BJ (cell line): ENCODE data around the gene TUBGCP4. TPM values are rescaled to one million over a fixed set of nuclear protein-coding genes. Genes with fewer than 3 reads are reported as not detected.

Experiments
- CTCF ChIA-PET: fragments of 350-600 bp; formaldehyde crosslinking; extraction: SDS; loops from one replicate; lab custom pipeline; 2021; ENCODE audit warnings: antibody characterized with exemption, inconsistent platforms; lab: Yijun Ruan, JAX
- POLR2A ChIA-PET: fragments of 300-600 bp; sonication (Branson Sonifier 250); formaldehyde crosslinking; extraction: SDS; loops from one replicate; lab custom pipeline; 2021; ENCODE audit warnings: antibody characterized with exemption; lab: Charles Lee
- DNase-seq: peaks from one replicate; pipeline ENCODE4 v3.0.0-alpha.2; 2011; ENCODE audit warnings: low read depth
- H3K27me3 ChIP-seq: 2 replicates; pipeline ENCODE4 v1.6.0; 2011; ENCODE audit warnings: low read length; ENCODE audit not compliant: control insufficient read depth, insufficient read depth
- H3K36me3 ChIP-seq: 2 replicates; pipeline ENCODE4 v1.5.1; 2011; ENCODE audit warnings: low read length; ENCODE audit not compliant: control insufficient read depth, insufficient read depth
- H3K4me3 ChIP-seq: 2 replicates; pipeline ENCODE4 v1.5.1; 2011; ENCODE audit warnings: low read depth, mild to moderate bottlenecking, control low read depth, low read length
- polyA plus RNA-seq: library from polyadenylated mRNA; depleted of rRNA; stranded (reverse); fragments of >200 nt; gene quantifications from 2 replicates; pipeline ENCODE4 v1.2.3, GENCODE V29; 2011
- TF ChIP-seq, protein P1 (sequence below): IDR thresholded peaks from 2 replicates; pipeline ENCODE4 v1.5.1; 2011; ENCODE audit warnings: low read depth, mild to moderate bottlenecking, control low read depth, inconsistent platforms, low read length, moderate library complexity; ENCODE audit not compliant: insufficient read depth

The TUBGCP4 gene
- polyA plus RNA-seq, 1 experiment = 10.3 TPM

DNA sequence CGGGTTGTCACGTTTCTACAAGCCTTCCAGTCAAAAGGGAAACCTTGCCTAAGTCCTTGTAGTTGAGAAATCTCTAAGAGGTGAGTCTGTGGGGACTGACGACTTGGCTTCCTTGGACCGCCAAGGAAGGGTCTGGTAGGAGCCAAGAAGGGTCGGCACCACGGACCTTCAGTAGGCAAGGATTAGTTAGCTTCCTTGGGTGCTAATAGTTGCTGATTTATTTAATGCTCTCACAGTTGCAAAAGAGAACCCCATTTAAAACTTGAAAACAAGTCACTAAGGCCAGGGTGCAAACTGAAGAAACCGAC, 40.2 kb upstream of the TUBGCP4 start:
- ChIA-PET CTCF (no interaction called here), POLR2A (no interaction called here)
- no peaks in the 10 kb centered on the region for H3K27me3 ChIP-seq
- TF ChIP-seq, protein P1, sequence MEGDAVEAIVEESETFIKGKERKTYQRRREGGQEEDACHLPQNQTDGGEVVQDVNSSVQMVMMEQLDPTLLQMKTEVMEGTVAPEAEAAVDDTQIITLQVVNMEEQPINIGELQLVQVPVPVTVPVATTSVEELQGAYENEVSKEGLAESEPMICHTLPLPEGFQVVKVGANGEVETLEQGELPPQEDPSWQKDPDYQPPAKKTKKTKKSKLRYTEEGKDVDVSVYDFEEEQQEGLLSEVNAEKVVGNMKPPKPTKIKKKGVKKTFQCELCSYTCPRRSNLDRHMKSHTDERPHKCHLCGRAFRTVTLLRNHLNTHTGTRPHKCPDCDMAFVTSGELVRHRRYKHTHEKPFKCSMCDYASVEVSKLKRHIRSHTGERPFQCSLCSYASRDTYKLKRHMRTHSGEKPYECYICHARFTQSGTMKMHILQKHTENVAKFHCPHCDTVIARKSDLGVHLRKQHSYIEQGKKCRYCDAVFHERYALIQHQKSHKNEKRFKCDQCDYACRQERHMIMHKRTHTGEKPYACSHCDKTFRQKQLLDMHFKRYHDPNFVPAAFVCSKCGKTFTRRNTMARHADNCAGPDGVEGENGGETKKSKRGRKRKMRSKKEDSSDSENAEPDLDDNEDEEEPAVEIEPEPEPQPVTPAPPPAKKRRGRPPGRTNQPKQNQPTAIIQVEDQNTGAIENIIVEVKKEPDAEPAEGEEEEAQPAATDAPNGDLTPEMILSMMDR = no peak
- peak overlapping the region; percentile 71 for H3K4me3 ChIP-seq
- DNase-seq = no peak
- H3K36me3 ChIP-seq = no peaks in the 10 kb centered on the region

DNA sequence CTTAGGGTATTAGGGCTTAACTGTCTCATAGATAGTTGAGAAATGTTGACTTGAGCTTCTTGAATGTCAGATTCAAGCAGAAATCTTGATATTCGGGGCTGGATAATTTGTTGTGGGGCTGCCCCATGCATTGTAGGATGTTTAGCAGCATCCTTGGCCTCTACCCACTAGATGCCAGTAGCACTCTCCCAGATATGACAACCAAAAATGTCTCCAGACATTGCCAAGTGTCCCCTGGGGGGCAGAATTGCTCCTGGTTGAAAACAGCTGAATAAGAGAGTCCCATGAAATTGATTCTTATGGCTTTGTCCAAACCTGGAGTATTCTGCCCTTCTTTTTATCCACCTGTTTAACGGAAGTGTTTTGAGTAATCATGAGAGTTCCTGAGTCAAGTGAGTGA, 24.6 kb upstream of the TUBGCP4 start:
- CTCF ChIA-PET = no interaction called here
- DNase-seq = no peak
- no peaks in the 10 kb centered on the region; the same call in 1 of the 2 replicates for H3K36me3 ChIP-seq
- no peak overlapping the region for H3K4me3 ChIP-seq
- TF ChIP-seq, protein P1 = peak; percentile 6; the same call in 1 of the 2 replicates
- no peaks in the 10 kb centered on the region for H3K27me3 ChIP-seq
- POLR2A ChIA-PET = no interaction called here

DNA sequence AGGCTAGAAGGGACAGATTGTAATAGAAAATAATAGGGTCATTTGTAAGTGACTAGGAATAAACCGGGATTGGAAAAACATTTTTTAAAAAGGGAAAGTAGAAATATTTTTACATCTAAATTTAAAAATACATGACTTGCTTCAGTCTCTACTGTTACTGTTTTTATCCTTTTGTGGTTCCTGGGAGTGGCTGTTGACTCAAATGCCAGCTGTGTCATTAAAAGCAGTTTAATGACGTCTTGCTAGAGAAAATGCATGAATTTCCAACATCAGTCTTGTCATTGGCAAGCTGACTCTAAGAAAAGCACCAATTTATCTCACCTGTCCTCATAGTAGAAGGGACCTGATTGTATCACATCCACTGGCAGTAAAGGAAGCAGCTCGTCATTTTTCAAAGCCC, 23.8 kb upstream of the TUBGCP4 start:
- CTCF ChIA-PET = interaction anchor here (0.7 to 1.8 kb wide), 2 partner anchors 10 to 29 kb away, joined by 3 to 4 read pairs; no protein-coding TSS in a partner anchor

DNA sequence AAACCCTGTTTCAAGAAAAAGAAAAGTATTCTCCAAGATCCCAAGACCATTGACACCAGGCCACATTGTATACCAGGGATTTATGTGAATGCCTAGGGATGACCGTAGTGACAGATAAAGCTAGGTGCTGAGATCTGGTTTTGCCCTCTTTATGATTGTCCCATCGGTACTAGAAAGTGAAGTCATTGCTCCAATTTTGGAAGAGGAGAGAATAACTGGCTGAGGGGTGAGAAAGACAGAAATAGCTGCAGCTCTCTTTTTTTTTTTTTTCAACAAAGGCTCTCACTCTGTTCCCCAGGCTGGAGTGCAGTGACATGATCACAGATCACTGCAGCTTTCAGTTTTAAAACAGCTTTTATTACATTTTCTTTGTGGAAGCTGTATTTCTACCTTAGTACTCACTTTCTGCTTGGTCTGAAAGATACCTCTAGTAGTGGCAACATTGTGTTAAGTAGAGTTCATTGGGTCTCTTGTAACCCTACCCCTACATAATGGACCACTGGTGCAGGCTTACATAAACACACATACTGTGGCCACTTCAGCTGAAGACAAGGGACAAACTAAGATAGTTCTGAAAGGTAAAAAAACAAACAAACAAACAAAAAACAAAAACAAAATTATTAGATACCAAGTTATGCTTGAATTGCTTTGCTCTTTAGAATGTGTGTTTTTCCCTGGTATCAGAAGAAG, 18.1 kb upstream of the TUBGCP4 start:
- no peak for DNase-seq
- TF ChIP-seq, protein P1 = no peak
- H3K36me3 ChIP-seq = no peaks in the 10 kb centered on the region; the same call in 1 of the 2 replicates
- ChIA-PET CTCF (interaction anchor here (0.9 kb wide), 1 partner anchor 424 kb away, joined by 3 read pairs; the partner anchor contains the start of gene ELL3), POLR2A (no interaction called here)
- no peaks in the 10 kb centered on the region for H3K27me3 ChIP-seq
- no peak overlapping the region for H3K4me3 ChIP-seq

More for the DNA sequence above, 23.8 kb upstream of the TUBGCP4 start:
- TF ChIP-seq, protein P1 = no peak
- Histone ChIP-seq H3K27me3 (no peaks in the 10 kb centered on the region), H3K4me3 (no peak overlapping the region), H3K36me3 (no peaks in the 10 kb centered on the region; the same call in 1 of the 2 replicates)
- POLR2A ChIA-PET = no interaction called here
- no peak for DNase-seq

DNA sequence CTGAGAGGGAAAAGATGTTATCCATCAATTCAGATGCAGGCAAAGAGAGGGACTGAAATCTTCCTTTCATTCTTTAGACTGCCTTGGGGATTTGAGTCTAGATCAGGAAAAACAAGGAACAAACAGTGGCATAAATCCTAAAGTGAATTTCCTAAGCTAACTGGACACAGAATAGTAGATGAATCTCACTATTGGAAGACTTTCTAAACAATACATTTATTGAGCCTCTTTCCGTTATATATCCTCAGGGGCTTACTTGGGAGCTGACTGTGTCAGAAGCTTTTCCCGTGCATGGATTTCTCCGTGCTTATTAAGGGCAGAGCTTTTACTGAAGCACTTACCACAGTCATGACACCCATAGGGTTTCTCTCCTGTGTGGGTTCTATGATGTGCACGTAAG, 10.1 kb upstream of the TUBGCP4 start:
- ChIA-PET CTCF (interaction anchor here (1.0 kb wide), 1 partner anchor 16 kb away, joined by 6 read pairs; no protein-coding TSS in a partner anchor), POLR2A (no interaction called here)
- no peaks in the 10 kb centered on the region for H3K27me3 ChIP-seq
- peaks cover 11% of the 10 kb centered on the region for H3K36me3 ChIP-seq
- H3K4me3 ChIP-seq = no peak overlapping the region
- TF ChIP-seq, protein P1 = no peak
- DNase-seq = no peak
